NCI-H446 (cell line): ENCODE results near the gene VAX1.

ENCODE experiments used
- DNase-seq, 2 experiments: peaks; one replicate each; lab custom pipeline; 2025; lab: John Stamatoyannopoulos, UW

The VAX1 gene

GRCh38 chr10:117163954-117164548, 26.0 kb upstream of the VAX1 start:
- no peak for DNase-seq

GRCh38 chr10:117163061-117163953, 25.2 kb upstream of the VAX1 start:
- no peak for DNase-seq

- DNase-seq, result no peak
Observed at GRCh38 chr10:117162093-117163060, 24.3 kb upstream of the VAX1 start.

GRCh38 chr10:117161386-117162033, 23.4 kb upstream of the VAX1 start:
- DNase-seq, result no peak

GRCh38 chr10:117160567-117160966, 22.5 kb upstream of the VAX1 start:
- no peak for DNase-seq

GRCh38 chr10:117159390-117159789, 21.3 kb upstream of the VAX1 start:
- DNase-seq, result no peak

GRCh38 chr10:117158297-117158696, 20.2 kb upstream of the VAX1 start:
- DNase-seq, result no peak

- no peak for DNase-seq
Observed at GRCh38 chr10:117152668-117153067, 14.6 kb upstream of the VAX1 start.

GRCh38 chr10:117148284-117148683, 10.2 kb upstream of the VAX1 start:
- no peak for DNase-seq

- DNase-seq, result no peak
Observed at GRCh38 chr10:117145019-117145418, 6.9 kb upstream of the VAX1 start.

- DNase-seq, result no peak
Observed at GRCh38 chr10:117143103-117143823, 5.2 kb upstream of the VAX1 start.

- no peak for DNase-seq
Observed at GRCh38 chr10:117140525-117140902, 2.4 kb upstream of the VAX1 start.

- no peak for DNase-seq
Observed at GRCh38 chr10:117139581-117140524, 1.8 kb upstream of the VAX1 start.

GRCh38 chr10:117138838-117139580, 939 bp upstream of the VAX1 start:
- DNase-seq, result no peak

GRCh38 chr10:117137031-117137910, 799 bp downstream of the VAX1 start:
- no peak for DNase-seq

GRCh38 chr10:117136391-117136975, 1.6 kb downstream of the VAX1 start:
- no peak for DNase-seq

- DNase-seq, result no peak
Observed at GRCh38 chr10:117135480-117136140, 2.5 kb downstream of the VAX1 start.
